GM21825 (cell line): Measurements from ENCODE around the gene KLHL15.
"Not testable (repeated sequence)": the region's sequence is repeated elsewhere in the genome, so short reads cannot be mapped to it uniquely, and the experiment has no call there.

ENCODE experiments used
- ATAC-seq: cut with Tn5 transposase; IDR thresholded peaks from one replicate; pipeline ENCODE4 v1.9.1; 2021; ENCODE audit warnings: mild to moderate bottlenecking, moderate library complexity; ENCODE audit not compliant: unreplicated experiment

Gene KLHL15

GRCh38 chrX:24027086-24027485, at the start of gene KLHL15:
Gene KLHL15, minus strand, starts transcription at chrX:24027186. Its CDS starts 20,493 bp downstream, at chrX:24006693.
- no peak for ATAC-seq

GRCh38 chrX:24069877-24070276, 42.9 kb upstream of the KLHL15 start:
- ATAC-seq, result no peak

GRCh38 chrX:24063488-24063887, 36.5 kb upstream of the KLHL15 start:
- no peak for ATAC-seq

- peak; percentile 19 for ATAC-seq
These were observed 28.0 kb upstream of the KLHL15 start for GRCh38 chrX:24055043-24055356.

GRCh38 chrX:24054182-24055042, 27.4 kb upstream of the KLHL15 start, which contains the start of gene EIF2S3:
Gene EIF2S3, plus strand, starts transcription at chrX:24054956. Its CDS starts 13 bp downstream, at chrX:24054969.
- ATAC-seq, result peak; percentile 91

GRCh38 chrX:24050522-24051318, 23.7 kb upstream of the KLHL15 start:
- not testable (repeated sequence) for ATAC-seq

GRCh38 chrX:24049643-24050042, 22.7 kb upstream of the KLHL15 start:
- ATAC-seq, result not testable (repeated sequence)

GRCh38 chrX:24046060-24046459, 19.1 kb upstream of the KLHL15 start:
- ATAC-seq, result not testable (repeated sequence)

GRCh38 chrX:24037729-24038128, 10.7 kb upstream of the KLHL15 start:
- no peak for ATAC-seq

GRCh38 chrX:24034485-24034884, 7.5 kb upstream of the KLHL15 start:
- ATAC-seq, result no peak

- no peak for ATAC-seq
These were observed 3.6 kb upstream of the KLHL15 start for GRCh38 chrX:24030597-24030996.

- ATAC-seq, result no peak
These were observed 999 bp upstream of the KLHL15 start for GRCh38 chrX:24027985-24028384.

- ATAC-seq, result no peak
These were observed 554 bp downstream of the KLHL15 start for GRCh38 chrX:24026432-24026831.

- ATAC-seq, result peak; percentile 13
These were observed 1.1 kb downstream of the KLHL15 start for GRCh38 chrX:24025741-24026403.

GRCh38 chrX:24024819-24025740, 1.9 kb downstream of the KLHL15 start:
- ATAC-seq, result peak; percentile 91

GRCh38 chrX:24023972-24024669, 2.9 kb downstream of the KLHL15 start:
- ATAC-seq, result no peak

GRCh38 chrX:24023544-24023943, 3.4 kb downstream of the KLHL15 start:
- no peak for ATAC-seq

GRCh38 chrX:24020306-24020876, 6.6 kb downstream of the KLHL15 start:
- ATAC-seq, result no peak

GRCh38 chrX:24019448-24019847, 7.5 kb downstream of the KLHL15 start:
- ATAC-seq, result no peak
